Spleen (tissue), 11 donors: ENCODE results near the gene ARHGAP22. TPM values are rescaled to one million over a fixed set of nuclear protein-coding genes. Genes with fewer than 3 reads are reported as not detected.

Experiments
- DNase-seq: peaks from one replicate; pipeline ENCODE4 v3.0.0-alpha.2; 2020
- H3K27ac ChIP-seq, 8 donors: fragments of 200-600 bp; sonication (generic) in 7 of 8; 1 replicate in 4 of 8; 2 replicates in 4 of 8; pipeline versions ENCODE4 v1.5.0 to v1.8.0; 2016 to 2021; ENCODE audit warnings: inconsistent platforms in 4 of 8, mild to moderate bottlenecking in 4 of 8, moderate library complexity in 1 of 8
- H3K27me3 ChIP-seq, 7 donors: fragments of 200-600 bp; sonication (generic) in 6 of 7; replicated peaks in 1 of 7; 1 replicate in 4 of 7; 2 replicates in 3 of 7; pipeline versions ENCODE4 v1.5.0 to v1.8.0; 2016 to 2021; ENCODE audit warnings: inconsistent platforms in 3 of 7, mild to moderate bottlenecking in 1 of 7
- H3K36me3 ChIP-seq, 6 donors: fragments of 200-600 bp; sonication (generic) in 5 of 6; 1 replicate in 4 of 6; 2 replicates in 2 of 6; pipeline versions ENCODE4 v1.5.0 to v1.8.0; 2016 to 2021; ENCODE audit warnings: inconsistent platforms in 2 of 6
- H3K4me1 ChIP-seq, 6 donors: fragments of 200-600 bp; sonication (generic) in 5 of 6; 1 replicate in 3 of 6; 2 replicates in 3 of 6; pipeline versions ENCODE4 v1.5.0 to v1.8.0; 2016 to 2021; ENCODE audit warnings: inconsistent platforms in 3 of 6
- H3K4me3 ChIP-seq, 8 donors: fragments of 200-600 bp; sonication (generic) in 7 of 8; 1 replicate in 4 of 8; 2 replicates in 4 of 8; pipeline versions ENCODE4 v1.5.0 to v1.8.0; 2016 to 2021; ENCODE audit warnings: inconsistent platforms in 4 of 8, mild to moderate bottlenecking in 4 of 8, moderate library complexity in 2 of 8
- H3K9me3 ChIP-seq, 8 donors: fragments of 200-600 bp; sonication (generic) in 7 of 8; 1 replicate in 4 of 8; 2 replicates in 4 of 8; pipeline versions ENCODE4 v1.5.0 to v1.8.0; 2016 to 2021; ENCODE audit warnings: inconsistent platforms in 4 of 8
- POLR2A ChIP-seq, 3 donors: fragments of 450-650 bp; IDR thresholded peaks; one replicate each; pipeline ENCODE4 v1.5.1; 2017; ENCODE audit warnings: antibody characterized with exemption in 3 of 3, mild to moderate bottlenecking in 1 of 3
- POLR2AphosphoS5 ChIP-seq, 3 donors: sonication (generic); formaldehyde crosslinking; IDR thresholded peaks; one replicate each; pipeline ENCODE4 v1.5.1; 2017; ENCODE audit warnings: antibody characterized with exemption in 3 of 3
- WGBS, 5 donors: extraction: QIAGEN DNeasy Blood & Tissue Kit in 3 of 5; methylation state at CpG; one replicate each; pipeline versions ENCODE4 v1.1.5 to v1.1.7; 2013 to 2018; 5-methylcytosine and 5-hydroxymethylcytosine counted together
- intact Hi-C: fragments of 100-400 bp; cut with DNase I; formaldehyde crosslinking; loops from one replicate; pipeline ENCODE4 v1.15.0; 2023; ENCODE audit warnings: low total_unique reads
- polyA plus RNA-seq, 3 donors: library from polyadenylated mRNA; stranded (reverse); fragments of 200-250 nt; gene quantifications; one replicate each; pipeline ENCODE4 v1.2.1, GENCODE V29; 2013
- total RNA-seq, 7 donors: library from RNA; depleted of rRNA in 3 of 7; stranded (reverse); fragments of >200 nt in 3 of 7; fragmentation: NEBNext Ultra II Directional in 4 of 7; extraction: Animal tissue kit (Norgen Biotek cat#: 25700) in 4 of 7; gene quantifications; one replicate each; pipeline versions ENCODE4 v1.1.0 to v1.2.1, GENCODE V29; 2016 to 2021
- TF ChIP-seq, protein P1 (sequence below), 11 experiments: fragments of 200-600 bp in 7 of 11; fragments of 450-650 bp in 4 of 11; sonication (generic) in 4 of 11; IDR thresholded peaks in 8 of 11; conservative IDR thresholded peaks in 3 of 11; 1 replicate in 7 of 11; 2 replicates in 4 of 11; pipeline versions ENCODE4 v1.4.0 to v1.8.0; 2016 to 2021; ENCODE audit warnings: antibody characterized with exemption in 11 of 11, inconsistent platforms in 4 of 11, mild to moderate bottlenecking in 1 of 11
- donor health status: healthy with polysubstance abuse.
- donor health status: DM: no; HTN: no; CAD: no; lungs with moderate emphysema.
- donor health status: DM: no; HTN: no; CAD: no.
- donor health status: Bipolar disorder and iron deficiency.
- donor health status: healthy.
- donor health status: DM: no; HTN: no; CAD: no.
- donor health status: DM: yes; HTN: yes; CAD: no.

ARHGAP22 gene
- total and polyA plus RNA-seq, 10 donors = 0.56 to 7.5 (median 3.2) TPM

DNA sequence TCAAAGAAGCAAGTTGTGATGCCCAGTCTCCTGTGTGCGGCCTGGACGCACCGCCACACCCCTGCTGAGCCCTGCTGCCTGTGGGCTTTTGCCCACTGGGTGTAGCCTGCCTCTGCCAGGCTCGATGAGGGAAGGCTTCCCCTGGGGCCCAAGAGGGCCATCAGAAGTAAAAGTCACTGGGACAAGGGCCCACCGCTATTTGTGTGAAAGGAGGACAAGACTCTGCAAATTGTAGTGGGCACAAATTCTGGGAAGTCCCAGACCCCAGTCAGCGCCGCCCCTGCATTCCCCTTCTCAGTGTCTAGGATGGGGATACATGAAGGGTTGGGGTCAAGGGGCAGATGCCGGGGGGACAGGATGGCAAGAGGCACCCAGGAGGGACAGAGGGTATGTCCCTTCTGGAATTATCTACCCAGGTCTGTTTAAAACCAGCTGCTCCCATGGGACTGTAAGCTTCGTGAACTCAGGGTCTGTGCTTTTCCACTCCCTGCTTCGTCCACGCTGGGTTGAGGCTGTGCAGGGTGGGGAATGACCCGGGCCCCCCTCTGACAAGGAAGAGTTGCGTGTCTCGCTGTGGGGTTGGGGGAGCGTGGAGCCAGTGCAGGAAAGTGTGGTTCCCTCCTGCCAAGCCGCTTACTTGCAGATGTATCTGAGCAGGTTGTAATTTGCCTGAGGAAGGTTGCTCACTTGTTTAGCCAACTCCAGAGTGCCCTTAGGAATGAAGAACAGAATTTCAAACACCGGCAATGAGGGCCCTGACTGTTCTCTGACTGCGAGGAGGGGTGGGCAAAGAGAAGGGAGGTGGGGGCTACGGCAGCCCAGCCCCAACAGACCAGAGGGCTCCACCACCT is 151.2 kb downstream of the ARHGAP22 start:
- H3K4me1 ChIP-seq = peaks cover 0 to 16% (median 12%) of the 10 kb centered on the region in 6 donors
- peak; percentile 68 for DNase-seq
- H3K27ac ChIP-seq = no peak overlapping the region
- WGBS, 5 donors = 76 to 90% (median 88%) methylated on average over 18 to 19 of the region's 19 CpGs
- no peaks in the 10 kb centered on the region for H3K9me3 ChIP-seq
- intact Hi-C loops = no loop called here
- H3K4me3 ChIP-seq = no peak overlapping the region
- no peaks in the 10 kb centered on the region for H3K36me3 ChIP-seq
- no peak for TF ChIP-seq POLR2A (IDR thresholded peaks at IDR 0.05)
- TF ChIP-seq, protein P1, sequence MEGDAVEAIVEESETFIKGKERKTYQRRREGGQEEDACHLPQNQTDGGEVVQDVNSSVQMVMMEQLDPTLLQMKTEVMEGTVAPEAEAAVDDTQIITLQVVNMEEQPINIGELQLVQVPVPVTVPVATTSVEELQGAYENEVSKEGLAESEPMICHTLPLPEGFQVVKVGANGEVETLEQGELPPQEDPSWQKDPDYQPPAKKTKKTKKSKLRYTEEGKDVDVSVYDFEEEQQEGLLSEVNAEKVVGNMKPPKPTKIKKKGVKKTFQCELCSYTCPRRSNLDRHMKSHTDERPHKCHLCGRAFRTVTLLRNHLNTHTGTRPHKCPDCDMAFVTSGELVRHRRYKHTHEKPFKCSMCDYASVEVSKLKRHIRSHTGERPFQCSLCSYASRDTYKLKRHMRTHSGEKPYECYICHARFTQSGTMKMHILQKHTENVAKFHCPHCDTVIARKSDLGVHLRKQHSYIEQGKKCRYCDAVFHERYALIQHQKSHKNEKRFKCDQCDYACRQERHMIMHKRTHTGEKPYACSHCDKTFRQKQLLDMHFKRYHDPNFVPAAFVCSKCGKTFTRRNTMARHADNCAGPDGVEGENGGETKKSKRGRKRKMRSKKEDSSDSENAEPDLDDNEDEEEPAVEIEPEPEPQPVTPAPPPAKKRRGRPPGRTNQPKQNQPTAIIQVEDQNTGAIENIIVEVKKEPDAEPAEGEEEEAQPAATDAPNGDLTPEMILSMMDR (IDR thresholded peaks at IDR 0.05 in 8 of 11, conservative IDR thresholded peaks at IDR 0.05 in 3 of 11) = no peak
- H3K27me3 ChIP-seq = peaks cover 0 to 37% (median 0%) of the 10 kb centered on the region in 7 donors

DNA sequence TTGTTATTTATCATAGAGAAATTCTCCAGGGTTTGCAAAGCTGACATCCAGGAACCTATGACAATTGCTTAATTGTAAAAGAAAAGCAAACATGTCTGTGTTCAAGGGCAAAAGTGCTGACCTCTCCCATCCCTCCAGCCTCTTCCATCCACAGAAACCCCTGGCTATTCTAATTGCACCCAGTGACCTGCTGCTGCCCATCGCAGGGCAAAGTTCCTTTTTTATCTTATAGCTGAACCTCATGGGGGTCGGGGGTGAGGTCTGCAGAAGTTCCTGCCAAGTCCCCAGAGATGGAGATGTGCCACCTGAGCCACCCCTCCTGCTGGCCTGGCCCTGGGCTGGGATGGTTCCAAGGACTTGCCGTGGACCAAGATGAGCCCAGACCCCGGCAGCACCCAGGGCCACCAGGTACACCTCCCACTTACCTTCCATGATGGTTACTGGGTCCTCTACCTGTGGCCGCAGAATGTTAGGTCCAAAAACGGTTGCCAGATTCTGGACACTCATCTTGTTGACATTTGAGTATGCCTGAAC is 151.9 kb downstream of the ARHGAP22 start:
- Histone ChIP-seq H3K4me1 (peaks cover 0 to 16% (median 12%) of the 10 kb centered on the region in 6 donors), H3K4me3 (no peak overlapping the region), H3K27me3 (peaks cover 0 to 38% (median 0%) of the 10 kb centered on the region in 7 donors), H3K9me3 (no peaks in the 10 kb centered on the region), H3K36me3 (no peaks in the 10 kb centered on the region), H3K27ac (no peak overlapping the region)
- peak; percentile 63 for DNase-seq
- intact Hi-C loops = no loop called here
- TF ChIP-seq POLR2AphosphoS5 (IDR thresholded peaks at IDR 0.05) = no peak
- TF ChIP-seq, protein P1 (IDR thresholded peaks at IDR 0.05 in 8 of 11, conservative IDR thresholded peaks at IDR 0.05 in 3 of 11) = no peak
- no peak for TF ChIP-seq POLR2A (IDR thresholded peaks at IDR 0.05)
- 69 to 86% (median 76%) methylated on average over 6 of the region's 6 CpGs for WGBS, 5 donors

DNA sequence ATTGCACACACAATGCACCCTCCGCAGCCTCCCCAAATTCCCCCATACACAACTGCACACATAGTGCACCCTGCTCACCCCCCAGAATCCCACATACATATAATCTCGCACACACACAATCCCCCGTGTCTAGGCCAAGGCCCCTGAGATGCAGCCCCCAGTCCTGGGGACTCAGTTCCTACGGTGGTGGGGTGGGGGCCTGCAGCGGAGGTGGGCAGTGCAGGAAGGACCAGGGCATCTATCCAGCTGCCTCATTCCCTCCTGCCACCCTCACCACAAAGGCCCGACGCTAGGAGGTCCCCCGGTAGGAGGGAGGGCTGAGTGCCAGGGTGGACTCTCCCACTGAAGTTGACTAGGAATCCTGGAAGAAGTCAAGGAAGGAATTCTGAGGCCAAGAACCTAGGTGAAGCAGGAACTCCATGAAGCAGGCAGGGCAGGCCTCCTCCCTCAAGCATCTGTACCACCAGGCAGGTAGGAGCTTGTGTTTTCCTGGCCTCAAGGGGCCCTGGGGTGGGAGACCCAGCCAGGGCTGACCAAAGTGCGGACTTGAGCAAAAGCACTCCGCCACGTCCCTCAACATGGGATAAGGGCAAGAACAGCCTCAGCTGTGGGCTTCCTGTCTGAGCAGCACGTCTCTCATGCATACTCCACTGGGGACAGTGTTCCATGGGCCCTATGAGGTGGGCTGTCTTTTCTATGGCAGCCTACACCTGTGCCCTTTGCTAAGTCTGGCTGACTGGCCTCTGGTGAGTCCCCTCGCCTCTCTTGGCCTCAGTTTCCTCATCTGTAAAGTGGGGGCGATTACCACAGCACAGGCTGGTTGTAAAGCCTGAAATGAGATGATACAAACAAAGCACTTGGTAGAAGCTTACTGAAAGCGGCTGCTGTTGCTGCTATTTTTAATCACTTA is 152.6 kb downstream of the ARHGAP22 start:
- no peaks in the 10 kb centered on the region for H3K9me3 ChIP-seq
- peak; percentile 35 for DNase-seq
- WGBS, 5 donors = 73 to 80% (median 76%) methylated on average over 12 to 15 of the region's 15 CpGs
- peaks cover 0 to 40% (median 0%) of the 10 kb centered on the region in 7 donors for H3K27me3 ChIP-seq
- TF ChIP-seq POLR2A (IDR thresholded peaks at IDR 0.05) (no peak), POLR2AphosphoS5 (IDR thresholded peaks at IDR 0.05) (no peak)
- TF ChIP-seq, protein P1 (IDR thresholded peaks at IDR 0.05 in 8 of 11, conservative IDR thresholded peaks at IDR 0.05 in 3 of 11) = no peak
- intact Hi-C loops = no loop called here
- peaks cover 0 to 14% (median 11%) of the 10 kb centered on the region in 6 donors for H3K4me1 ChIP-seq
- no peak overlapping the region for H3K27ac ChIP-seq
- H3K36me3 ChIP-seq = no peaks in the 10 kb centered on the region
- no peak overlapping the region for H3K4me3 ChIP-seq
